GM13976 (cell line): ENCODE results near the gene ATXN1.
"Not testable (repeated sequence)": the region's sequence is repeated elsewhere in the genome, so short reads cannot be mapped to it uniquely, and the experiment has no call there.

Experiments
- DNase-seq: peaks from one replicate; pipeline ENCODE4 v3.0.0; 2012; ENCODE audit warnings: low spot score
- in situ Hi-C: fragments of 300-500 bp; cut with MboI; formaldehyde crosslinking; loops from one replicate; pipeline ENCODE4 v1.12.0; 2022; ENCODE audit warnings: low sequenced_read_pairs, mixed read lengths, inconsistent platforms; ENCODE audit not compliant: unreplicated experiment
- TF ChIP-seq, protein P1 (sequence below): IDR thresholded peaks from 2 replicates; pipeline ENCODE4 v1.5.1; 2012; ENCODE audit warnings: borderline replicate concordance, mild to moderate bottlenecking; ENCODE audit not compliant: insufficient read depth; ENCODE audit errors: extremely low read depth, missing control alignments, control extremely low read depth

ATXN1 gene

DNA sequence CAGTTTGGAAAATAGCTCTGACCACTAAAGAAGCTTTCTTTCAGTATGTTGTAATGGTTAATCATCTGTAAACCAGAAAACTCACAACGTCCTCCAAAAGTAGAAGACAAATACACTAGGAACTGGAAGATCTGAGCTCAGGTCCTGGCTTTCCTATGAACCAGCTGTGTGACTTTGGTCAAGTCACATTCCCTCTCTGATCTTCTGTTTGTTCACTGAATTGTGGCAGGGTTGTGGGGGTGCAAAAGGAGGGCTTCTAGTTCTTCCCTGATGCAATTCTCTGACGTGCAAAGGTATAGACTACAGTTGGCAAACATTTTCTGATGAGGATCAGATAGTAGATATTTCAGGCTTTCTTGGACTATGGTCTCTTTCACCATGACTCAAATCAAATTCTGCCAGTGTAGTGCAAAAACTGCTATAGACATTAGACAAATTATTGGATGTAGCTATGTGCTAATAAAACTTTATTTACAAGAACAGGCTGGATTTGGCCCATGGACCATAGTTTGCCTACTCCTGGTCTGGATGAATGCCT is 44.9 kb downstream of the ATXN1 start:
- no peak for DNase-seq
- in situ Hi-C loops: no loop called here
- TF ChIP-seq, protein P1, sequence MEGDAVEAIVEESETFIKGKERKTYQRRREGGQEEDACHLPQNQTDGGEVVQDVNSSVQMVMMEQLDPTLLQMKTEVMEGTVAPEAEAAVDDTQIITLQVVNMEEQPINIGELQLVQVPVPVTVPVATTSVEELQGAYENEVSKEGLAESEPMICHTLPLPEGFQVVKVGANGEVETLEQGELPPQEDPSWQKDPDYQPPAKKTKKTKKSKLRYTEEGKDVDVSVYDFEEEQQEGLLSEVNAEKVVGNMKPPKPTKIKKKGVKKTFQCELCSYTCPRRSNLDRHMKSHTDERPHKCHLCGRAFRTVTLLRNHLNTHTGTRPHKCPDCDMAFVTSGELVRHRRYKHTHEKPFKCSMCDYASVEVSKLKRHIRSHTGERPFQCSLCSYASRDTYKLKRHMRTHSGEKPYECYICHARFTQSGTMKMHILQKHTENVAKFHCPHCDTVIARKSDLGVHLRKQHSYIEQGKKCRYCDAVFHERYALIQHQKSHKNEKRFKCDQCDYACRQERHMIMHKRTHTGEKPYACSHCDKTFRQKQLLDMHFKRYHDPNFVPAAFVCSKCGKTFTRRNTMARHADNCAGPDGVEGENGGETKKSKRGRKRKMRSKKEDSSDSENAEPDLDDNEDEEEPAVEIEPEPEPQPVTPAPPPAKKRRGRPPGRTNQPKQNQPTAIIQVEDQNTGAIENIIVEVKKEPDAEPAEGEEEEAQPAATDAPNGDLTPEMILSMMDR: no peak

DNA sequence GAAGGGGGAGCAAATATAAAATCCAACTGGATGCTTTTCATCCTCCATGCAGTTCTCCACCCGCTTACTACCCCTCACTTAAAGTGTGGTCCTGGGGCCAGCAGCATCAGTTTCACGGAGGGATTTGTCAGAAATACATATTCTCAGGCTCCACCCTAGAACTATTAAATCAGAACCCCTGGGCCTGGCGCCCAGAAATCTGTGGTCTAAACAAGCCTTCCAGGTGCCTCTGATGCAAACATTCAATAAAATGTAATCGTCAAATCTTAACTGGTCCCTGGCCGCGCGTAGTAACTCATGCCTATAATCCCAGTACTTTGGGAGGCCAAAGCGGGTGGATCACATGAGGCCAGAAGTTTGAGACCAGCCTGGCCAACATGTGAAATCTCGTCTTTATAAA is 47.7 kb downstream of the ATXN1 start:
- in situ Hi-C loops: no loop called here

DNA sequence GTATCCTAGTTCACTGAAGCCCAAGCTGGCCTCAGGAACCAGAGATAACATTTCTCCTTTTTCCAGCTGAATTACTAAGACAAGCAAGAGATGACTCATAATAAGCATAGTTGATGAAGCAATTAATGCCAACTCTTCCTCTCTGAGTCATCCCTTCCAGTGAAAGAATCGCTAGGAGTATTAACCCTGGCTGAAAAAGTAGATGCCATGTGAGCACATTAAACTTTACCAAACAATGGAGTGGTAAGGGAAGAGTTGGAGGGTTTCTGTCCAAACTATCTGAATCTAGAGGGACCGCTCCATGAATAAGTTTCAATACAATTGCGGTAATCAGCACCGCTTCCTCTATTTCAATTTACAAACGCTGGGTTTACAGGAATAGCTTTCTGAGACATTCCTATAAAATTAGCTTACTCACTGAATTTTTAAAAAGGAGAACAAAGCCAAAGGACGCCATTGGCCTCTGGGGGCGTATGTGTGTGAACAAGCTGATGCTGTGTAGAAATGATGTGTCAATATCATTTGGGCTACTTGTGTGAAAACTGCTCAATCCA is 48.3 kb downstream of the ATXN1 start:
- DNase-seq: peak; percentile 26
- TF ChIP-seq, protein P1: peak; percentile 19
- in situ Hi-C loops: no loop called here

More for the DNA sequence above, 47.7 kb downstream of the ATXN1 start:
- DNase-seq: no peak
- TF ChIP-seq, protein P1: no peak

DNA sequence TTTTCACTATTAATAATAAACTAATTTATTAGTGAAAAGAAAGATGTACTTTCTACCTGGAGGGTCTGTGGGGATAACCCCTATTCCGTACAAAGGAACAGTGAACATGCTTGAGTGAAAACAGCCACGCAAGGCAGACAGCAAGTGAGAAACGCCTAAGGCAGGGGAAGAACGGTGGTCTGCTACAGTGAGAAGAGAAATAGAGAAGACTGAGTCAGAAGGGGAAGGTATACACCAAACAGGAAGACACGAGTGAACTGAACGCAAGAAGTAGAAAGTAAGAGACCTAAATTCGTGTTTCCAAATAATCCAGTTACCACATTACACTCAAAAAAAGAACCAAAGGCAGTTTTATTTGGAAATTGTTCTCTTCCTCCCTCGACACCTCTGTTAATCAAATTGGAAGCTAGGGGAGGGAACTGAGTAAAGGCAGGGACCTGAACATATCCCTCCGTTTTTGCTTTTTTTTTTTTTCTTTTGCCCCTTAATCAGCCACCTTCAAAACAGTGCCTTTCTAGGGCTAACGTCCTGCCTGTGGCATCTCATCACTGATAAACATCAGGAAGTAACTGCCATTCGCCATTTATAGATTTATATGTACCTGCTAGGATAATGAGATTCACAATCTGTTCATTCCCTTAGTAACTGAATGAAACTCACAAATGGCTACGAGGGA is 48.9 kb downstream of the ATXN1 start:
- TF ChIP-seq, protein P1: no peak
- in situ Hi-C loops: no loop called here
- peak; percentile 34 for DNase-seq

DNA sequence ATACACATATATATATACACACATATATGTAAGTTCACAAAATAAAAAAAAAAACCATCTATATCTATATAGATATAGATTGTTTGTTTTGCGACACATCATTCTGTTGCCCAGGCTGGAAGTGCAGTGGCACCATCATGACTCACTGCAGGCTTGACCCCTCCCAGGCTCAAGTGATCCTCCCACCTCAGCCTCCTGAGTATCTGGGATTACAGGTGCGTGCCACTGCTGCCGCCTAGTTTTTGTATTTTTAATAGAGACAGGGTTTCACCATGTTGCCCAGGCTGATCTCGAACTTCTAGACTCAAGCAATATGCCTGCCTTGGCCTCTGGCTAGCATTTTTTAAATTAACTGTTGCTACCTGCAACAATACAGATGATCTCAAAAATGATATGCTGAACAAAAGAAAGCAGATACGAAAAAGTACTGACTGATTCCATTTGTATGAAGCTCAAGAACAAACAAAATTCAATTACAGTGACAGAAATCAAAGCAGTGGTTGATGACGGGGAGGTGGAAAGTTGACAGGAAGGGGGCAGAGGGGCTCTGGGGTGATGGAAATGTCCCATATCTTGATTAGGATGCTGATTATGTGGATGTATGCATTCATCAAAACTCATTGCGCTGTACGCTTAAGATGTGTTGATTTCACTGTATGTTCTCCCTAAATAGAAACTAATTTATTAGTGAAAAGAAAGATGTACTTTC is 49.6 kb downstream of the ATXN1 start:
- TF ChIP-seq, protein P1: peak; percentile 21
- in situ Hi-C loops: no loop called here
- DNase-seq: no peak

DNA sequence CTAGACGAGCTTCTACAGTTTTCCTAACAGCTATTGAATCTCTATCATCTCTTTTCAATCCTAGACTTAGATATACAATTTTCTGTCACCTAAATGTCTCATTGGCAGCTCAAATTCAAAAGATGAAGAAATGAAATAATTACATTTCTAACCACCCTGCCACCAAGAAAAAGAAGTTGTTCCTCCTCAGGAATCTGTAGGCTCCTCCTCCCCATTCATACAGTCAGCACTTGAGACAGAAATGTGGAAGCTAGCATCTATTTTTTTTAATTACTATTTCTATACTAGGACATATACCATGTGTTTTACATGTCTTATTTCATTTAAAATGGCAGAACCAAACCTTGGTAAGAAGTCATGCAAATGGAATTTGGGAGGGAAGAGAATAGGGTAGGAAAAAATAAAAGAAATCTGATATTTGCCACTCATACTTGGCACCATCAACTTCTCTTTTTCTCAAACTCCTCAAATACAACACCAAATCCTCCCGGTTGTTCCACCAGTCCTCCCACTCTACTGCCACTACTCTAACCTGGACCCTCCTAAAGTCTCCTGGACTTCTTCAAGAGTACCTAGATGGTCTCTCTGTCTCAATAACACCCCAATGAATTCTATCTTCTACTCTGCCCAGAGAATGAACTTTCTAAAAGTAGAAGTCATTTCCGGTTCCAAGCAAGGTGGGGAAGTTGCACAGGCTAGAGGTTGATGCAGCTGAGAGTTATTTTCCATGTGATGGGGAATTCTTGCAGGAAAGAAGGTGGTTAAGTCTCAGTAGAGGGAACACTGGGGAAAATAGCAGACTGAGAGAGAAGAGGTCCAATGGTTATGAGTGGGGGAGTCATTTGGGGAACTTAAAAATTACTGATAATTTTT is 54.1 kb downstream of the ATXN1 start:
- DNase-seq: no peak
- TF ChIP-seq, protein P1: no peak

DNA sequence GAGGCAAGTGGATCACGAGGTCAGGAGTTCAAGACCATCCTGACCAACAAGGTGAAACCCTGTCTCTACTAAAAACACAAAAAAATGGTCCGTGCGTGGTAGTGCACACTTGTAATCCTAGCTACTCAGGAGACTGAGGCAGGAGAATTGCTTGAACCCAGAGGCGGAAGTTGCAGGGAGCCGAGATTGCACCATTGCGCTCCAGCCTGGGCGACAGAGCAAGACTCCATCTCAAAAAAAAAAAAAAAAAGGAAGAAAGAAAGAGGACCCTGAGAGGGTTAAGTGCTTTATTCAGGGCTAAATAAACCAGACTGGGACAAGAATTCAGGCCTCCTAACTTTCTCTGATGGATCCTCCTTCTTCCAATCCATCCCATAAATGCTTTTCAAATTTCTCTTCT is 54.8 kb downstream of the ATXN1 start:
- DNase-seq, in situ Hi-C loops: not testable (repeated sequence)

More for the DNA sequence above, 54.1 kb downstream of the ATXN1 start:
- in situ Hi-C loops: no loop called here
